Skin epidermis (tissue), 12 donors: ENCODE data around the gene HK3.
A peak's percentile ranks its signal among the peaks of the same experiment; 100 is the strongest.

Experiments
- H3K27ac ChIP-seq, 21 experiments: fragments of 200-600 bp; sonication (generic) in 11 of 21; one replicate each; pipeline ENCODE4 v1.5.0; 2020; ENCODE audit warnings: mild to moderate bottlenecking in 3 of 21, inconsistent platforms in 2 of 21, moderate library complexity in 2 of 21
- H3K4me3 ChIP-seq, 7 experiments: fragments of 200-600 bp; sonication (generic) in 2 of 7; one replicate each; pipeline ENCODE4 v1.5.0; 2020; ENCODE audit warnings: inconsistent platforms in 2 of 7, mild to moderate bottlenecking in 2 of 7, moderate library complexity in 1 of 7

Gene HK3

GRCh38 chr5:176904276-176904675, 5.1 kb upstream of the HK3 start:
- no peak overlapping the region for H3K27ac ChIP-seq
- H3K4me3 ChIP-seq: no peak overlapping the region

- H3K4me3 ChIP-seq: no peak overlapping the region
- peak overlapping the region in 1 of 21 experiments; percentile 10 for H3K27ac ChIP-seq
Measured at GRCh38 chr5:176902911-176903664, 3.9 kb upstream of the HK3 start.

GRCh38 chr5:176902102-176902814, 3.1 kb upstream of the HK3 start:
- Histone ChIP-seq H3K4me3 (no peak overlapping the region), H3K27ac (peak overlapping the region in 3 of 21 experiments; percentile 10 to 29 (median 19))

GRCh38 chr5:176901260-176902101, 2.3 kb upstream of the HK3 start:
- peak overlapping the region in 2 of 21 experiments; percentile 19 to 29 for H3K27ac ChIP-seq
- H3K4me3 ChIP-seq: no peak overlapping the region

- Histone ChIP-seq H3K27ac (peak overlapping the region in 2 of 21 experiments; percentile 20 to 42), H3K4me3 (no peak overlapping the region)
Measured at GRCh38 chr5:176900780-176901204, 1.6 kb upstream of the HK3 start.

- Histone ChIP-seq H3K4me3 (no peak overlapping the region), H3K27ac (peak overlapping the region in 2 of 21 experiments; percentile 20 to 42)
Measured at GRCh38 chr5:176899946-176900779, 1.0 kb upstream of the HK3 start.

- H3K4me3 ChIP-seq: no peak overlapping the region
- no peak overlapping the region for H3K27ac ChIP-seq
Measured at GRCh38 chr5:176897263-176897662, 1.9 kb downstream of the HK3 start.

- no peak overlapping the region for H3K27ac ChIP-seq
- H3K4me3 ChIP-seq: no peak overlapping the region
Measured at GRCh38 chr5:176895831-176896230, 3.3 kb downstream of the HK3 start.

- Histone ChIP-seq H3K27ac (no peak overlapping the region), H3K4me3 (no peak overlapping the region)
Measured at GRCh38 chr5:176894298-176894697, 4.8 kb downstream of the HK3 start.

GRCh38 chr5:176892663-176893062, 6.5 kb downstream of the HK3 start:
- no peak overlapping the region for H3K27ac ChIP-seq
- H3K4me3 ChIP-seq: no peak overlapping the region

GRCh38 chr5:176891331-176891958, 7.7 kb downstream of the HK3 start:
- Histone ChIP-seq H3K27ac (no peak overlapping the region), H3K4me3 (no peak overlapping the region)

- H3K27ac ChIP-seq: no peak overlapping the region
- no peak overlapping the region for H3K4me3 ChIP-seq
Measured at GRCh38 chr5:176890455-176891330, 8.5 kb downstream of the HK3 start.

- Histone ChIP-seq H3K4me3 (no peak overlapping the region), H3K27ac (no peak overlapping the region)
Measured at GRCh38 chr5:176889321-176890280, 9.5 kb downstream of the HK3 start.

- no peak overlapping the region for H3K4me3 ChIP-seq
- no peak overlapping the region for H3K27ac ChIP-seq
Measured at GRCh38 chr5:176888865-176889165, 10.3 kb downstream of the HK3 start.

GRCh38 chr5:176888016-176888864, 10.9 kb downstream of the HK3 start:
- Histone ChIP-seq H3K4me3 (no peak overlapping the region), H3K27ac (no peak overlapping the region)

GRCh38 chr5:176887252-176887849, 11.8 kb downstream of the HK3 start:
- H3K4me3 ChIP-seq: no peak overlapping the region
- no peak overlapping the region for H3K27ac ChIP-seq
